B cell (primary cell): ENCODE data around the gene LGALS9C.
"Not testable (repeated sequence)": the region's sequence is repeated elsewhere in the genome, so short reads cannot be mapped to it uniquely, and the experiment has no call there.

Experiments used
- EZH2 ChIP-seq: IDR thresholded peaks from 2 replicates; pipeline ENCODE4 v1.6.1; 2012; ENCODE audit warnings: borderline replicate concordance, low read depth, mild to moderate bottlenecking, moderate library complexity, low read length; ENCODE audit not compliant: insufficient read depth, poor library complexity, severe bottlenecking
- TF ChIP-seq, protein P1 (sequence below): fragments of 200-600 bp; IDR thresholded peaks from one replicate; pipeline ENCODE4 v1.8.0; 2022; ENCODE audit warnings: antibody characterized with exemption, mild to moderate bottlenecking

DNA sequence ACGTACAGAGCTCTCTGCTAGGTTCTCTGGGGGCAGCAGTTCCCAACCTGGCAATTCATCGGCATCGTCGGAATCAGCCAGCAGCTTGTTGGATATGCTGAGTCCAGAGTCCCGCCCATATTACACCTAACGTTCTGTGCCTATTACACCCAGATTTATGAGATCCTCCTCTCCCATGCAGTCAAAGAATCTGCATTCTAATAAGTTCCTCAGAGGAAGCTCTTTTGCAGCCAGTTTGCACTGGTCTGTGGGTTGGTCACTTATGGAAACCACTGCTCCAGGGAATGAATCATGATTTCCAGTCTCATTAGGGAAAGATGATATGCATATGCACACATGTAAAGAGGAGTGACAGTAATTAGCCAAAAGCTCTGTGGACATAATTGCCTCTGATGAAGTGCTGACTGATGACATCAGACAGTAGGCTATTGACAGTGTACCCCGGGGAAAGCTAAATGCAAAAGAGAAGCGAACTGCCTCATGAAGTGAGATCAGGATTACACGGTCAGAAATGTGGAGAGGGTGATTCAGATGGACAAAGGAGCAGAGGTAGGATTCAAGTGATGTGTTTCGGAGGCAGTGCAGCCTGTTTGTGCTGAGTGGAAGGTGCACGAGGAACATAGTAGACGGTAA, 49.7 kb downstream of the LGALS9C start:
- TF ChIP-seq, protein P1, sequence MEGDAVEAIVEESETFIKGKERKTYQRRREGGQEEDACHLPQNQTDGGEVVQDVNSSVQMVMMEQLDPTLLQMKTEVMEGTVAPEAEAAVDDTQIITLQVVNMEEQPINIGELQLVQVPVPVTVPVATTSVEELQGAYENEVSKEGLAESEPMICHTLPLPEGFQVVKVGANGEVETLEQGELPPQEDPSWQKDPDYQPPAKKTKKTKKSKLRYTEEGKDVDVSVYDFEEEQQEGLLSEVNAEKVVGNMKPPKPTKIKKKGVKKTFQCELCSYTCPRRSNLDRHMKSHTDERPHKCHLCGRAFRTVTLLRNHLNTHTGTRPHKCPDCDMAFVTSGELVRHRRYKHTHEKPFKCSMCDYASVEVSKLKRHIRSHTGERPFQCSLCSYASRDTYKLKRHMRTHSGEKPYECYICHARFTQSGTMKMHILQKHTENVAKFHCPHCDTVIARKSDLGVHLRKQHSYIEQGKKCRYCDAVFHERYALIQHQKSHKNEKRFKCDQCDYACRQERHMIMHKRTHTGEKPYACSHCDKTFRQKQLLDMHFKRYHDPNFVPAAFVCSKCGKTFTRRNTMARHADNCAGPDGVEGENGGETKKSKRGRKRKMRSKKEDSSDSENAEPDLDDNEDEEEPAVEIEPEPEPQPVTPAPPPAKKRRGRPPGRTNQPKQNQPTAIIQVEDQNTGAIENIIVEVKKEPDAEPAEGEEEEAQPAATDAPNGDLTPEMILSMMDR, result not testable (repeated sequence)
- TF ChIP-seq EZH2, result not testable (repeated sequence)
